Measurements from ENCODE around the gene RPL29.

DNA sequence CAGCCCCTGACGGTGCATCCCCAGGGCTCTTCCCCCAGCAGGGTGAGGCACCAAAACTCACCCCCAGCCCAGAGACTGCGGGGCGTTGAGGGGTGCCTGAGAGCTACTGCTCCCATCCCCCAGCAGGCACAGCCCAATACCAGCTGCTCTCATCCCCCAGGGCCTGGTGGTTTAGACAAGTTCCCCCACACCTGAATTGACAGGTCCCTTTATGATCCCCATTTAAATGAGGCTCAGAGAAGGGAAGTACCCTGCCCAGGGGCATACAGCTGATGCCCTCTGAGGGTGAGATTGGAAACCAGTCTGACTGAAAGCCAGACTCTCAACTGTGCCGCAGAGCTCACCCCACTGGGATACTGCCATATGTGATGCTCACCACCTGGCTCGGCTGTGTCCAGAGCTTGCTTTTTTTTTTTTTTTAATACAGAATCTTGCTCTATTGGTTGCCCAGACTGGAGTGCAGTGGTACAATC lies 40.6 kb upstream of the RPL29 start:
- no peak for TF ChIP-seq EZH2 (IDR thresholded peaks at IDR 0.05; ENCODE audit: insufficient read depth, low read length)
- TF ChIP-seq, protein P1, sequence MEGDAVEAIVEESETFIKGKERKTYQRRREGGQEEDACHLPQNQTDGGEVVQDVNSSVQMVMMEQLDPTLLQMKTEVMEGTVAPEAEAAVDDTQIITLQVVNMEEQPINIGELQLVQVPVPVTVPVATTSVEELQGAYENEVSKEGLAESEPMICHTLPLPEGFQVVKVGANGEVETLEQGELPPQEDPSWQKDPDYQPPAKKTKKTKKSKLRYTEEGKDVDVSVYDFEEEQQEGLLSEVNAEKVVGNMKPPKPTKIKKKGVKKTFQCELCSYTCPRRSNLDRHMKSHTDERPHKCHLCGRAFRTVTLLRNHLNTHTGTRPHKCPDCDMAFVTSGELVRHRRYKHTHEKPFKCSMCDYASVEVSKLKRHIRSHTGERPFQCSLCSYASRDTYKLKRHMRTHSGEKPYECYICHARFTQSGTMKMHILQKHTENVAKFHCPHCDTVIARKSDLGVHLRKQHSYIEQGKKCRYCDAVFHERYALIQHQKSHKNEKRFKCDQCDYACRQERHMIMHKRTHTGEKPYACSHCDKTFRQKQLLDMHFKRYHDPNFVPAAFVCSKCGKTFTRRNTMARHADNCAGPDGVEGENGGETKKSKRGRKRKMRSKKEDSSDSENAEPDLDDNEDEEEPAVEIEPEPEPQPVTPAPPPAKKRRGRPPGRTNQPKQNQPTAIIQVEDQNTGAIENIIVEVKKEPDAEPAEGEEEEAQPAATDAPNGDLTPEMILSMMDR (IDR thresholded peaks at IDR 0.05; ENCODE audit: insufficient read depth, low read depth, low read length), result no peak
